GM21367 (cell line): Measurements from ENCODE around the gene ESRRG.
"Not testable (repeated sequence)": the region's sequence is repeated elsewhere in the genome, so short reads cannot be mapped to it uniquely, and the experiment has no call there.

ENCODE experiments used
- ATAC-seq: cut with Tn5 transposase; IDR thresholded peaks from one replicate; pipeline ENCODE4 v1.9.1; 2021; ENCODE audit not compliant: unreplicated experiment

Gene ESRRG

DNA sequence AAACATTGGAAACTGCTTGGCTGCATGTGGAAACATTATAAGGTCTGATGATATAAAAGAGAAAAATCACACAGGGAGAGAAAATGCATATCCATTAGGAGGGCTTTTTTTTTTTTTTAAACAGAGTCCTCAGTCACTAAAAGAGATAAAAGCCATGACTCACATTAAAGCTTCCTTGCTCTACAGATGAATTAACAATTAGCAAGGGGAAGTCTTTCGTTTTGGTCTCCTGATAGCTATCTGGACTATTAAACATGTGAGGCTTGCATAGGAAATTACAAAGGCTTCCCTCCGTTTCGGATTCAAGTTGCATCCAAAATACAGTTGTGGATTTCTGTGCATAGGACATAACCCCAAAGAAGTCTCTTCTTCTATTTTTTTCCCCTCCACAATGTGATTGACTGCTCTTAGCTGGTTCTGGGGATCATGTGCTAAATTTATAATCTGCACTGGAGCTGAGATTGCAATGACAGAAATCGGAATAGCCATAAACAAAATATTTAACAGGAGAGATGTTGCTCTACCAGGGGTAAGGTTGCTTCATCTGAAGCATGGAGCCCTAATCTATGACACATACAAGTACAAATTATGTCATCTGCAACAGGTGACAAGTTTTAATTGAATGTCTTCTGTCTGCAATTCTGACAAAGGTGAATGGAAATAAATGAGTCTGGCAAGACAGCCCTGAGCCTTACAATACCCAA lies 146.8 kb downstream of the ESRRG start:
- no peak for ATAC-seq

- no peak for ATAC-seq
Measured at GRCh38 chr1:216566641-216567205, 156.5 kb downstream of the ESRRG start.

GRCh38 chr1:216563087-216563486 lies 160.1 kb downstream of the ESRRG start:
- no peak for ATAC-seq

DNA sequence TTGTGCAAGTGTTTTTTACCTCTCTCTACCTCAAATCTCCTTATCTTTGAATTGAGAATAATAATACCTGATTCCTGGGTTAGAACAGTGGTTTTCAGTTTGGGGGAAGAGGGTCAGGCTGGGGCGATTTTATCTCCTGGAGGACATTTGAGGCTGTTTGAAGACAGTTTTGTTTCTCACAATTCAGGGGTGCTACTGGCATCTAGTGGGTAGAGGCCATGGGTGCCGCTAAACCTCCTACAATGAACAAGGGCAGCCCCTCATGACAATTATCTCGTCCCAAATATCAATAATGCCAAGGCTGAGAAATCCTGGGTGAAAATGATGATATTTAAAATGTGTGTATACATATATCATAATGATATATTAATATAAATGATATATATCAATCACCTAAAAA lies 160.8 kb downstream of the ESRRG start:
- ATAC-seq: no peak

- no peak for ATAC-seq
Measured at GRCh38 chr1:216560527-216560926, 162.7 kb downstream of the ESRRG start.

- ATAC-seq: no peak
Measured at GRCh38 chr1:216559359-216559758, 163.9 kb downstream of the ESRRG start.

DNA sequence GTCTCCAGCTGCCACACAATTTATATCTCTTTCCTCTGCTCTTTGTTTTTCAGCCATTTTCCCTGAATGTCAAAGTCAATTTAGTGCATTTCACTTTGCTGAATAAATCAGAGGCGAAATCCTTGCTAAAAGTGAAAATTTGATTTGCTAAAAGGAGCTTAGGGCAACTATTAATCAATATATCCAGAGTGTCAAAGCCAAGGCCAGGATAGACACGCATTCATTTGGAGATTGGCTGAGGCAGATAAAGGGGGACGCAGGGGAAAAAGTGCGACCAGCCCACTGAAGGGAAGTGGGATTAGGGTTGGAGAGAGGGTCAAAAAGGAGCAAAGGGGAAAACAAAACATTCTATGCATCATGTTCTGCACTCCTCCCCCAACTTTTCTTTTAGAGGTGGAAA lies 167.6 kb downstream of the ESRRG start:
- ATAC-seq: no peak

- ATAC-seq: no peak
Measured at GRCh38 chr1:216554934-216555333, 168.3 kb downstream of the ESRRG start.

- ATAC-seq: no peak
Measured at GRCh38 chr1:216553766-216554165, 169.5 kb downstream of the ESRRG start.

DNA sequence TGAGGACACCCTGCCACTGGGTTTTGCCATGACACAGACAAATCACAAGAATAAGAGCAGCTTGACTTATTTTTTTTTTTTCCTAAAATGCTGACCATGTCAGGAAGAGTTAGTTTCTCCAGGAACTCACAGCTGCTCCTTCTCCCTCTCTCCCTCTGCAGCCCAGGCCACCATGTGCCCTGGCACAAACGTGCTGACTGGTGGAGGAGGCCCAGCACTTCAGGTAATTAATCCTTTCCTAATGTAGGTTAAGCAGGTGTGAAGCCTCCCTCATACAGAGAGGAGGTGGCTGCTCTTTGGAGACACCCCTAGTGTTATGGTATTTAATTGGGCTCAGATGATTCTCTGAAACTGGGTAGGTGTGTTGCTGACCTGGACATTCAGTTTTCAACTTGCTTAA lies 170.2 kb downstream of the ESRRG start:
- no peak for ATAC-seq

GRCh38 chr1:216549796-216550195 lies 173.4 kb downstream of the ESRRG start:
- ATAC-seq: no peak

GRCh38 chr1:216542741-216543140 lies 180.5 kb downstream of the ESRRG start:
- no peak for ATAC-seq

GRCh38 chr1:216542263-216542662 lies 181.0 kb downstream of the ESRRG start:
- no peak for ATAC-seq

DNA sequence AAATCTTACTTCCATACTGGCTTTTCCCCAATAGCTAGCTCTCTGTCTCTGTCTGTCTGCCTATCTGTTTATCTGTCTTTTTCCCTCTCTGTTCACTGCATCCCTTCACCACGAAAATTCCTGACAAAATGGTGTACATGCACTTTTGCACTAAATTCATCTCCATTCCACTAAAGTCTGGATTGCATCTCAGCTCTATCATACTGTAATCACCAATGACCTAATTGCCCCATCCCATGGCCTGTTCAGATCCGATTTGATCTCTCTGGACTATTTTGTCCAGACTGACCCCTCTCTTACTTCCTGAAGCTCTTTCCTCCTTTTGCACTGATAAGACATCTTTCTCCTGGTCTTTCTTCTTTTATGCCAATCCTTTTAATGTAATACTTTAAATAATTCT lies 187.5 kb downstream of the ESRRG start:
- ATAC-seq: no peak

DNA sequence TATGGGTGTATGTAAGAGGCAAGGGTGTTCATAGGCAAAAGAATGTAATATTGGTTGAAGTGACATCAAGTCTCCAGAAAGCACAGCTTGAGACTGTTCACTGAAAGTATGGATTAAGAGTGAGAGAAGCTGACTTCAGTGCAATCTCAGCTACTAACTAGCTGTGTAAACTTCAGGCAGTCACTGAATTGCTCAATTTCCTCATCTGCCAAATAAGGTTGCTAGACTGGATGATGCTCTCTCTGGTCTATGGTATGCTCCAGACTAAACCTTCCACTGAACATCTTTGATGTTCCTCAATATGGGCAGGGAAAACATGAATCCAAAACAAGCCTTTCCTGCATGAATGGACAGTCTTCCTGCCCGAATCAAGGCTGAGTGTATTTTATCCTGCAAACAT lies 188.2 kb downstream of the ESRRG start:
- no peak for ATAC-seq

GRCh38 chr1:216533776-216534175 lies 189.5 kb downstream of the ESRRG start:
- ATAC-seq: no peak

GRCh38 chr1:216532251-216532798 lies 190.9 kb downstream of the ESRRG start:
- no peak for ATAC-seq

DNA sequence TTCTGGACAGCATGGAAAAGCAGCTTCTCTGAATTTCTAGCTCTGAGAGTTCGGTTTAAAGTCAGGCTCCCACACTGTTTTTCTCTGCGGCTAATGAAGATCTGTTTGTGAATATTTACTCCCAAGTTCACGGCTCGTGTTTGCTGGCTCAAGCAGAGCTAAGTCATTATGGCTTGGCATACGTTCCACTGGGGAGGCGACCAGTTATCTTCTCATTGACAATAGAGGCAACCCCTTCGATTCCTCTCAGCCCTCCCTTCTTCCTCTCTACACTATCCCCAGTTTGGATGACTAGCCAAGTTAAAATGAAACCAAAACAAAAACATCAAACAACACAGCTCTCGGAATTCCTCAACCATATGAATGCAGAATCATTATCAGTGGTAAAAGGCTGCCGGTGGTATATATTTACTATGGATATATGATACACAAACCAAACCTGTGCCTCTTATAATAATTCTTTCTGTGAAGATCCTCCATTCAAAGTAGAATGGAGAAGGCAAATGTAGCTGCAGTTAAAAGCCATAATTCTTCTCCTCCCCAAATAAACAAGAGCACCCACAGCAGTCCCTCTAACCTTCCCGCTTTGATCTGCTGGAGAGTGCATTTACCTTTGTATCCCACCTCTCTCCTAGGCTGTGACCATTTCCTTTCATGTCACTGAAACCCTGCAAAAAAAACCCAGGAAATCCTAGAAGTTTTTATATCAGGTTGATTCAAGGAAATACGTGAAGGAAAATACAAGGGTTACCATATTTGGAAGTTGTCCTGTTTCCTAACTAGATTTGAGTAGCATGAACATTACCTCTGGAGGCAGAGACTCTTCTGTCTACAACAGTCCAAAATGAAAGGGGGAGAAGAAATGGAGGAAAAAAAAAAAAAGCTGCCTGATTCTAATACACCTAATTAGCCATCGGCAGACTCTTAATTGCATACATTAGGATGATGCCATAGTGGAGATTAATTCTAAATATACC lies 191.7 kb downstream of the ESRRG start:
- ATAC-seq: peak; percentile 30

DNA sequence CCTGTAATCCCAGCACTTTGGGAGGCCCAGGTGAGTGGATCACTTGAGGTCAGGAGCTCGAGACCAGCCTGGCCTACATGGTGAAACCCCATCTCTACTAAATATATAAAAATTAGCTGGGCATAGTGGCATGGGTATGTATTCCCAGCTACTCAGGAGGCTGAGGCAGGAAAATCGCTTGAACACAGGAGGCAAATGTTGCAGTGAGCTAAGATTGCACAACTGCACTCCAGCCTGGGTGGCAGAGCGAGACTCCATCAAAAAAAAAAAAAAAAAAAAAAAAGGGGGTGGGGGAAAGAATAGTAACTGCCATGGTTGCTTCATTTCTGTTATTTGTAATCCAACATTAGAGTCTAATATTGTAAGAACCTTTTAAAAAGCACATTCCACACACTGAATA lies 193.4 kb downstream of the ESRRG start:
- ATAC-seq: not testable (repeated sequence)

GRCh38 chr1:216528816-216529215 lies 194.4 kb downstream of the ESRRG start:
- ATAC-seq: peak; percentile 93

DNA sequence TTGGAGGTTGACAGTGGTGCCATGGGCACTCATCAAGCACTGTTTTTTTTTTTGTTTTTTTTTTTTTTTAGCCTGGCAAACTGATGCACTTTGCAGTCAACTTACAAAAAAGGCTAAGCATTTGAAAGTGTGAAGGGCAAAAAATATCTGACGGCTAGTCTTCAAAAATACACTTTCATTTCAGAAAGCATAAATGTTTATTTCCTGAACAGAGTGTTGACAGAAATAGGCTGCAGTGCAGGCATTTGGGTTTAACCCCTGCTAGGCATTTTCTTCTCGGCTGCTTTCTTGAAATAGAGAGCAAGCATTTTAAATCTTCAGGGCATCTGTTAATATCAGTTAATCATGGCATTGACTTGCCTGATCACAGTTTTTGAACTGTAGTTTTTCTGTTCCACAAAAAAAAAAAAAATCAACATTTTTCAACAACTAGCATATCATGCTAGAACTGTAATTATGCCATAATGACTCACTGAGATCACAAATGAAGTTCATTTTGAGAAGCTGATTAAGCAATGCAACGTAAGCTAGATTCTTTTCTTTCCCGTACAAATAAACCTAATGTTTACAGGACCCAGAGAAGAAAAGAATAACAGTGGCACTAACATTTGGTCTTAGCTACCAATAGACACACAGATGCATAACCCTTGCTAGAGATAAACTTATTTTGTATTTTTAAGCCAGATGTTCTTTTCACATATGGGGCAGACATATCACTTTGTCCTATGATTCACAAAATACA lies 199.6 kb downstream of the ESRRG start:
- ATAC-seq: no peak
